ENCODE data around the gene TMEM98.
"Not testable (repeated sequence)": the region's sequence is repeated elsewhere in the genome, so short reads cannot be mapped to it uniquely, and the experiment has no call there.

TMEM98 gene

GRCh38 chr17:32944248-32945020 lies 16.5 kb downstream of the TMEM98 start:
- no peak for TF ChIP-seq CTCF (IDR thresholded peaks at IDR 0.05; ENCODE audit: borderline replicate concordance, insufficient read depth, low read depth, low read length)
- H3K4me3 ChIP-seq (ENCODE audit: low read depth, low read length) = no peak overlapping the region

DNA sequence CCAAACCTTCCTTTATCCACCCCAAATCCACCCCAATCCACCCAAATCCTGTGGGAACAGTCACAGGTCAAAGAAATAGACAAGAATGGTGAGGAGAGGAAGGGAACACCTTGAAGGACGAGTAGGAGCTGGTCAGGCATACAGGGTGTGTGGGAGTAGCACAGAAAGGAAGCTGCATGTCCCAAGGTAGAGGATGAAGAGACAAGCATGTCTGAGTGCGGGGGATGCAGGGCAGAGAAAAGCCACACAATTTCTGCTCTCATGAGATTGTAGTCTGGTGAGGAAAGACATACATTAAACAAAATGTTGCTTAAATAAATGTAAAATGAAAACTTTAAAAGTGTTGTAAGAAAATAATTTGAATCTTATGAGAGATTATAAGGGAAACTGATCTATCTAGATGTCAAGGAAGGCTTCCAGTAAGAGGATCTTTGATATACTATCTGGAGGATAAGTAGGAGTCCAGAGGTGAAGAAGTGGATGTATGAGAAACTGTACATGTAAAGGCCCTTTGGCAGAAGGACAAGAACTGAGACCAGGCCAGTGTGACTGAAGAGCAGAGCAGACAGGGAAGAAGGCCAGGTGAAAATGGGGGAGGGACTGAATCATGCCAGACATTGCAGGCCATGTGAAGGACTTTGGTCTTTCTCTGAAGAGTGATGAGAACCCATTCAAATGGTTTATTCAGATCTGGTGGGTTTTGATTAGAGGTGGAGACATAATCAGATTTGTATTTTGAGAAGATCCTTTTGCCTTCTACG lies 18.6 kb downstream of the TMEM98 start:
- no peak for TF ChIP-seq CTCF (IDR thresholded peaks at IDR 0.05; ENCODE audit: borderline replicate concordance, insufficient read depth, low read depth, low read length)
- no peak overlapping the region for H3K4me3 ChIP-seq (ENCODE audit: low read depth, low read length)

DNA sequence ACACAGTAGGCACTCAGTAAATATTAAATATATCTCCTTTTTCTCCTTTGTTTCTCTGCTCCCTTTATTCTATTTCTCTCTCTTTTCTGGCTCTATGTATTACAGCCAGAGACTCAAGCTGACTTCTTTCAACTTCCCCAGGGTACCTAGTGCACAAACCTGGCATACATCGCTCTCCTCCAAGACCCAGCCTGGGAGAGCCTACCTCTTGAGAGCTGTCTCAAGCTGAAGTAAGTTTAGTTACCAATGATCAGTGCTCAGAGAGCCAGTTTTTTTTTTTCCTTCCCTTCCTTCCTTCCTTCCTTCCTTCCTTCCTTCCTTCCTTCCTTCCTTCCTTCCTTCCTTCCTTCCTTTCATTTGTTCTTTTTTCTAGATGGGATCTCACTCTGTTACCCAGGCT lies 19.8 kb downstream of the TMEM98 start:
- H3K4me3 ChIP-seq (ENCODE audit: low read depth, low read length) = no peak overlapping the region
- TF ChIP-seq CTCF (IDR thresholded peaks at IDR 0.05; ENCODE audit: borderline replicate concordance, insufficient read depth, low read depth, low read length) = no peak

DNA sequence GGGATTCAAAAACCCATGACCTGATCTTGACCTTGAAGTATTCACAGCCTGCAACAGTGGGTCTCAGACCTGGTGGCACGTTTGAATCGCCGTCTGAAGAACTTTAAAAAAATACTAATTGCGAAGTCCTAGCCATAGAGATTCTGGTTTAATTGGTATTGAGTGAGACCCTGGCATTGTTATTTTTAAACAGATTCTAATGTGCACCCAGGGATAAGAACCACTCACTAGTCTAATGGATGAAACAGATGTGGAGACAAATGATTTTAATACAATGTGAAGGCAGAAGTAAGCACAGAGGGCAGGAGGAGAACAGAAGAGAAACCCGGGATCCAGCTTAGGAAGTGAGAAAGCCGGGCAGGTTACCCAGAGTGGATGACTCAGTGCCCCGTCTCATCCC lies 21.2 kb downstream of the TMEM98 start:
- TF ChIP-seq CTCF (IDR thresholded peaks at IDR 0.05; ENCODE audit: borderline replicate concordance, insufficient read depth, low read depth, low read length) = no peak
- H3K4me3 ChIP-seq (ENCODE audit: low read depth, low read length) = no peak overlapping the region

DNA sequence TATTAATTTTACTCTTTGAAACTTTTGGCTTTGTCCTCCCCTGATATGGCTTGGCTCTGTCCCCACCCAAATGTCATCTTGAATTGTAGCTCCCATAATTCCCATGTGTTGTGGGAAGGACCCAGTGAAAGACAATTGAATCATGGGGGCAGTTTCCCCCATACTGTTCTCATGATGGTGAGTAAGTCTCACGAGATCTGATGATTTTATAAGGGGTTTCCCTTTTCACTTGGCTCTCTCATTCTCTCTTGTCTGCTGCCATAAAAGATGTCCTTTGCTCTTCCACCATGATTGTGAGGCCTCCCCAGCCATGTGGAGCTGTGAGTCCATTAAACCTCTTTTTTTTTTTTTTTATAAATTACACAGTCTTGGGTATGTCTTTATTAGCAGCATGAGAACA lies 24.5 kb downstream of the TMEM98 start:
- not testable (repeated sequence) for H3K4me3 ChIP-seq (ENCODE audit: low read depth, low read length)

DNA sequence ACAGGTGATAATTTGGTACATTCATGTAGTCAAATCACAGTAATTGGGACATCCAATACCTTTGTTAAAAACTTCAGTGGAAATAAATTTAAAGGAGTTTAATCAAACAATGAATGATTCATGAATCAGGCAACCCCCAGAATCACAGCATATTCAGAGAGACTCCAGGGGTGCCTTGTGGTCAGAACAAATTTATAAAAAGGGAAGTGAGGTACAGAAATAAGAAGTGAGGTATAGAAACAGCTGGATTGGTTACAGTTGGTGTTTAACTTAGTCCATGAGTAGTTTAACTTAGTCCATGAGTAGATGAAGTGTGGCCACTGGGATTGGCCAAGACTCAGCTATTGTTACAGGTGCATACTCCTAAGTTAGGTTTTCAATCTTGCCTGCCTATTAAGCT lies 25.1 kb downstream of the TMEM98 start:
- H3K4me3 ChIP-seq (ENCODE audit: low read depth, low read length) = no peak overlapping the region
- no peak for TF ChIP-seq CTCF (IDR thresholded peaks at IDR 0.05; ENCODE audit: borderline replicate concordance, insufficient read depth, low read depth, low read length)

DNA sequence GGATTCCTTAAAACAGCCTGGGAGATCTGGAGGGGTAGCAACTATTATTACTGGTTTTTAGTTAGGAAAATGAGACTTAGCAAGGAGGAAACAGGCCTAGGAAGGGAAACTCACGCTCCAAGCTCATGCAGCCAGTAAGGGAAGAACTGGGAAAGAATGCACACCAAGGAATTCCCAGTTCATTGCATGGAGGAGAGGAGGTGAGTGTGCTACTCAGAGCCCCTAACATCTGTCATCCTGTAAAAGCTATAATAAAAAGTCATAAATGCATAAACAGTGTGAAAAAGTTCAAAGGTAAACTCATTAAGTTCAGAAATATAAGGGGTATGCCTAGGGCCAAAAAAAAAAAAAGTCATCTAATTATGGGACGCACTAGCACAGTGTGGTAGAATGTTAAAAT lies 25.9 kb downstream of the TMEM98 start:
- no peak overlapping the region for H3K4me3 ChIP-seq (ENCODE audit: low read depth, low read length)
- no peak for TF ChIP-seq CTCF (IDR thresholded peaks at IDR 0.05; ENCODE audit: borderline replicate concordance, insufficient read depth, low read depth, low read length)
